ENCODE results near the gene RELCH.
A peak's percentile ranks its signal among the peaks of the same experiment; 100 is the strongest.

RELCH gene

DNA sequence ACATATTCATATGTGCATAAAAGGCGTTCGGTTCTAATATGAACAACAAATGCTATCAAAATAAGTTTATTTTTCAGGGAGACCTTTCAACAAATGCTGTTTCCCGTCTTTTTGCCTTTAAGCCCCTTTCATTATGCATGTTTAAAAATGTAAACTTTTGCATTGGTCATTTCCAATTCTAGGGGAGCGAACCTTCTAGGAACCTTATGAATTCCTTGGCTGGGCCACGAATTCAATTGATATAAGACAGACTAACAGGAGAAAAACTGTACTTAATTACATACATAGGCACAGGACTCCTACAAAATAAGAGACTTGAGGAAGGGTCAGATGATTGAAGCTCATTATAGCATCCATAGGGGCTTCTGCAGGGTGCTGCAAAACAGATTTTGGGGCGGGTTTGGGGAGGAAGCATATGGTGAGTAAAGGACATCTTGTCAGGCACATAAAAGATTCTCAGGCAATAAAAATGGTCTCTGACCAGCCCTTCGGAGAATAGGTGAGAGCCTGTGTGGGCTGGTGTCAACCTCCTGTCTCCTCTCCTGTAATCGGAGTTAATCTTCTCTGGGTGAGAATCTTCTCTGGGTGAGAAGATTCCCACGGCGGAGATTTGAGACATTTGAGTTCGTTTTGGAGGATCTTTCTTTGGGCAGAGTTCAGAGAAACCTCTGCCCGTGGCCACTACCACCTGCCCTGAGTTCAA lies 139.7 kb downstream of the RELCH start:
- Mint-ChIP-seq H3K4me3 (peak overlapping the region; percentile 86), H3K27me3 (ENCODE audit: low read depth, poor library complexity) (peaks cover 55% of the 10 kb centered on the region), H3K27ac (no peak overlapping the region), H3K4me1 (peaks cover 62% of the 10 kb centered on the region), H3K9me3 (peaks cover 6% of the 10 kb centered on the region), H3K36me3 (ENCODE audit: low read depth) (no peaks in the 10 kb centered on the region)
- no peak for DNase-seq
- TF ChIP-seq CTCF (IDR thresholded peaks at IDR 0.05): no peak

DNA sequence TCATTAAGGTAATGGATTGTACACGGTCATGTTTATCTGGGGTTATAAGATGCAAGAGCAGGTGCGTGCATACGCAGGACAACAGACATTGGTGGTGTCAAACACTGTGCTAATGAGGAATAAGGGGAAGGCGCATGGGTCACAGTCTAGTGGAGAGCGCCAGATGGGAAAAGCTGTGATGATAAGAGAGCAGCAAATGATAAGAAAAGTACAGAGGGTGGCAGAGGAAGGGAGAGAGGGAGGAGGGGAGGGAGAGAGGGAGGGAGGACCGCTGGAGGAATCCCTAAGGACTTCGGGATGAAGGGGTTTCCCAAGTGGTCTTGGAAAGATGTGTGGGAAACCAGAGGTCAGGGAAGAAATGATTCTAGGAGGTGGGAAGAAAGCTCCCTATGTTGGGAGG lies 140.9 kb downstream of the RELCH start:
- Mint-ChIP-seq H3K27me3 (ENCODE audit: low read depth, poor library complexity) (peaks cover 49% of the 10 kb centered on the region), H3K4me1 (peaks cover 63% of the 10 kb centered on the region), H3K27ac (no peak overlapping the region), H3K36me3 (ENCODE audit: low read depth) (no peaks in the 10 kb centered on the region), H3K9me3 (peaks cover 6% of the 10 kb centered on the region), H3K4me3 (no peak overlapping the region)
- DNase-seq: no peak
- no peak for TF ChIP-seq CTCF (IDR thresholded peaks at IDR 0.05)

- Mint-ChIP-seq H3K27ac (no peak overlapping the region), H3K27me3 (ENCODE audit: low read depth, poor library complexity) (peaks cover 40% of the 10 kb centered on the region), H3K4me3 (no peak overlapping the region), H3K4me1 (peaks cover 63% of the 10 kb centered on the region), H3K9me3 (peaks cover 6% of the 10 kb centered on the region), H3K36me3 (ENCODE audit: low read depth) (no peaks in the 10 kb centered on the region)
- TF ChIP-seq CTCF (IDR thresholded peaks at IDR 0.05): no peak
- no peak for DNase-seq
These were observed 141.8 kb downstream of the RELCH start for GRCh38 chr18:62328586-62329525.

GRCh38 chr18:62329691-62330454 lies 142.8 kb downstream of the RELCH start:
- Mint-ChIP-seq H3K36me3 (ENCODE audit: low read depth) (no peaks in the 10 kb centered on the region), H3K4me3 (peak overlapping the region; percentile 52), H3K27me3 (ENCODE audit: low read depth, poor library complexity) (peaks cover 30% of the 10 kb centered on the region), H3K27ac (peak overlapping the region; percentile 68), H3K4me1 (peaks cover 59% of the 10 kb centered on the region), H3K9me3 (peaks cover 6% of the 10 kb centered on the region)
- no peak for DNase-seq
- no peak for TF ChIP-seq CTCF (IDR thresholded peaks at IDR 0.05)

- no peaks in the 10 kb centered on the region for H3K36me3 Mint-ChIP-seq (ENCODE audit: low read depth)
- TF ChIP-seq CTCF (IDR thresholded peaks at IDR 0.05): no peak
- peaks cover 59% of the 10 kb centered on the region for H3K4me1 Mint-ChIP-seq
- H3K9me3 Mint-ChIP-seq: peaks cover 6% of the 10 kb centered on the region
- no peak overlapping the region for H3K27ac Mint-ChIP-seq
- peaks cover 27% of the 10 kb centered on the region for H3K27me3 Mint-ChIP-seq (ENCODE audit: low read depth, poor library complexity)
- no peak overlapping the region for H3K4me3 Mint-ChIP-seq
- no peak for DNase-seq
These were observed 143.6 kb downstream of the RELCH start for GRCh38 chr18:62330650-62331049.
